Fibroblast of mammary gland (primary cell): Measurements from ENCODE around the gene NAA80.
"Not testable (repeated sequence)": the region's sequence is repeated elsewhere in the genome, so short reads cannot be mapped to it uniquely, and the experiment has no call there.

Experiments used
- DNase-seq: peaks from one replicate; pipeline ENCODE4 v3.0.0-alpha.2; 2010; ENCODE audit warnings: low read depth
- H3K4me3 ChIP-seq: 2 replicates; pipeline ENCODE4 v1.5.1; 2011; ENCODE audit warnings: low read depth, mild to moderate bottlenecking, low read length, moderate library complexity; ENCODE audit not compliant: control insufficient read depth
- CTCF ChIP-seq: conservative IDR thresholded peaks from 2 replicates; pipeline ENCODE4 v1.5.1; 2011; ENCODE audit warnings: low read depth, low read length, inconsistent platforms; ENCODE audit not compliant: control insufficient read depth, insufficient read depth

The NAA80 gene

GRCh38 chr3:50274371-50275104 lies 24.7 kb downstream of the NAA80 start:
- H3K4me3 ChIP-seq: no peak overlapping the region
- DNase-seq: peak; percentile 52
- peak; percentile 54 for TF ChIP-seq CTCF

GRCh38 chr3:50273689-50274065 lies 25.5 kb downstream of the NAA80 start:
- no peak for DNase-seq
- H3K4me3 ChIP-seq: no peak overlapping the region
- TF ChIP-seq CTCF: no peak

- H3K4me3 ChIP-seq: peak overlapping the region; percentile 22
- peak; percentile 88 for TF ChIP-seq CTCF
- DNase-seq: peak; percentile 60
Measured at GRCh38 chr3:50272911-50273688, 26.1 kb downstream of the NAA80 start.

- not testable (repeated sequence) for DNase-seq, H3K4me3 ChIP-seq
Measured at GRCh38 chr3:50272538-50272910, 26.7 kb downstream of the NAA80 start.

GRCh38 chr3:50271314-50271936 lies 27.8 kb downstream of the NAA80 start:
- no peak for DNase-seq
- no peak overlapping the region for H3K4me3 ChIP-seq
- no peak for TF ChIP-seq CTCF

- TF ChIP-seq CTCF: no peak
- no peak for DNase-seq
- H3K4me3 ChIP-seq: no peak overlapping the region
Measured at GRCh38 chr3:50270422-50271224, 28.6 kb downstream of the NAA80 start.
